DMS 273 (cell line): ENCODE results near the gene ANGPTL8.

Source experiments
- DNase-seq: peaks from one replicate; lab custom pipeline; 2025; ENCODE audit not compliant: unreplicated experiment; lab: John Stamatoyannopoulos, UW

Gene ANGPTL8

DNA sequence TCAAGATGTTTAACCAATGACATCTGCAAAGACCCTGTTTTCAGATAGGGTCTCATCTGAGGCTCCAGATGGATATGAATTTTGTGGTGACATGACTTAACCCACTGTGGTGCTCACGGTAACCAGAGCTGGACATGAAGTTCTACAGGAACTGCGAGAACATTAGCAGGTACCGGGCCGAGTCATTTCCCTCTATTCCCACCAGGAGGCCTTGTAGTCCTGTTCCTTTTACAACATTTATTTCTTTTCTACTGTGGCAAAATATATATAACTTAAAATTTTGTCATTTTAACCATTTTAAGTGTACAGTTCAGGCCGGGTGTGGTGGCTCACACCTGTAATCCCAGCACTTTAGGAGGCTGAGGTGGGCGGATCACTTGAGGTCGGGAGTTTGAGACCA is 48.9 kb downstream of the ANGPTL8 start:
- DNase-seq, result peak; percentile 45

DNA sequence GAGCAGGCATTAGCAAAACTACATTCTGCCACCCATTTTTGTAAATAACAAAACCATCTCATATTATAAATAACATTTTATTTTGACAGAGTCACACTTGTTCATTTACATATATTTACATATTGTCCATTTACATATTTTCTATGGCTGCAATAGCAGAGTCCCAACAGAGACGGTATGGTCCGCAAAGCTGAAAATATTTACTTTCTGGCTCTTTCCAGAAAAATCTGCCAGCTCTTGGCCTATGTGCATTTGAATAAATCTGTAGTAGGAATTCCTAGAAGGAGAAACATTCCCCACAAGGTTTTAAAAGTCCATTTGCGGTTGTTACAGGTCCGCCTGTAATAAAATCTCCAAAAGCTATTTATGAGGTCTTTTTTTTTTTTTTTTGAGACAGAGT is 50.8 kb downstream of the ANGPTL8 start:
- DNase-seq, result no peak

DNA sequence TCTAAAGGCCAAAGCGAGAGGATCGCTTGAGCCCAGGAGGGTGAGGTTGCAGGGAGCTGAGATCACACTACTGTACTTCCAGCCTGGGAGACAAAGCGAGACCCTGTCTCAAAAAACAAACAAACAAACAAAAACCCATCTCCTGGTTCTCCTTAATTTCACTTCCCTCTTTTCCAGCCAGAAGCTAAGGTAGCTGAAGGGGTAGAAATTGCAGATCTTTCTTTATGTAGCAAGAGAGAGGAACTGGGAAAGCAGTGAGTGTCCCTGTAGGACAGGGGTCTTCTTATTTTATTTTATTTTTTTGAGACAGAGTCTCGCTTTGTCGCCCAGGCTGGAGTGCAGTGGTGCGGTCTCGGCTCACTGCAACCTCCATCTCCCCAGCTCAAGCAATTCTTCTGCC is 52.0 kb downstream of the ANGPTL8 start:
- DNase-seq, result no peak
